Measurements from ENCODE around the gene RNH1.
"Not testable (repeated sequence)": the region's sequence is repeated elsewhere in the genome, so short reads cannot be mapped to it uniquely, and the experiment has no call there.

Gene RNH1

GRCh38 chr11:473962-474785, 32.9 kb downstream of the RNH1 start:
- no peak for DNase-seq

- DNase-seq: no peak
Measured at GRCh38 chr11:473415-473814, 33.6 kb downstream of the RNH1 start.

- no peak for DNase-seq
Measured at GRCh38 chr11:472816-473215, 34.2 kb downstream of the RNH1 start.

GRCh38 chr11:472272-472671, 34.8 kb downstream of the RNH1 start:
- no peak for DNase-seq

GRCh38 chr11:471468-472145, 35.4 kb downstream of the RNH1 start:
- no peak for DNase-seq

- DNase-seq: no peak
Measured at GRCh38 chr11:469684-470560, 37.1 kb downstream of the RNH1 start.

GRCh38 chr11:469026-469683, 37.9 kb downstream of the RNH1 start:
- DNase-seq: not testable (repeated sequence)

GRCh38 chr11:468493-468892, 38.5 kb downstream of the RNH1 start:
- DNase-seq: no peak

- DNase-seq: no peak
Measured at GRCh38 chr11:468036-468435, 39.0 kb downstream of the RNH1 start.

GRCh38 chr11:465896-466530, 41.0 kb downstream of the RNH1 start:
- no peak for DNase-seq

GRCh38 chr11:464316-464715, 42.7 kb downstream of the RNH1 start:
- DNase-seq: no peak

GRCh38 chr11:462107-462890, 44.7 kb downstream of the RNH1 start:
- DNase-seq: no peak

GRCh38 chr11:461626-462025, 45.4 kb downstream of the RNH1 start:
- DNase-seq: no peak

- DNase-seq: no peak
Measured at GRCh38 chr11:460331-461199, 46.5 kb downstream of the RNH1 start.

GRCh38 chr11:459511-460220, 47.4 kb downstream of the RNH1 start:
- no peak for DNase-seq

GRCh38 chr11:457111-457760, 49.8 kb downstream of the RNH1 start:
- DNase-seq: no peak

GRCh38 chr11:456533-456932, 50.5 kb downstream of the RNH1 start:
- no peak for DNase-seq

- DNase-seq: no peak
Measured at GRCh38 chr11:455566-456147, 51.4 kb downstream of the RNH1 start.

All from NCI-H1092 treated with DMSO at 0.1 percent for 48 hours (cell line).